HEK293 (cell line): Measurements from ENCODE around the gene COL25A1.

Source experiments
- CTCF ChIA-PET: fragments of 350-600 bp; formaldehyde crosslinking; extraction: SDS; loops from one replicate; lab custom pipeline; 2021; ENCODE audit warnings: antibody characterized with exemption; lab: Yijun Ruan, JAX
- POLR2A ChIA-PET: fragments of 300-600 bp; formaldehyde crosslinking; extraction: SDS; loops from one replicate; lab custom pipeline; 2020; ENCODE audit warnings: antibody characterized with exemption, inconsistent platforms; lab: Yijun Ruan, JAX
- H3K27ac ChIP-seq: fragments of 200-500 bp; sonication (Bioruptor generic); 2 replicates; pipeline ENCODE4 v1.5.1; 2014; ENCODE audit warnings: low read depth, low read length, control low read depth, inconsistent platforms; ENCODE audit errors: extremely low read depth
- H3K36me3 ChIP-seq, 2 experiments: fragments of 200-500 bp in 1 of 2; sonication (Bioruptor generic) in 1 of 2; 1 replicate in 1 of 2; 2 replicates in 1 of 2; pipeline ENCODE4 v1.5.1; 2014 to 2017; ENCODE audit warnings: inconsistent platforms in 2 of 2, low read length in 2 of 2; ENCODE audit not compliant: control insufficient read depth in 2 of 2, insufficient read depth in 1 of 2
- H3K4me1 ChIP-seq: fragments of 200-500 bp; sonication (Bioruptor generic); 2 replicates; pipeline ENCODE4 v1.5.1; 2014; ENCODE audit warnings: mild to moderate bottlenecking, low read length, inconsistent platforms; ENCODE audit not compliant: control insufficient read depth, insufficient read depth
- H3K4me3 ChIP-seq: 2 replicates; pipeline ENCODE4 v1.5.1; 2011; ENCODE audit warnings: low read depth, mild to moderate bottlenecking, control low read depth, low read length, moderate library complexity
- H3K9me3 ChIP-seq: fragments of 200-500 bp; sonication (Bioruptor generic); 2 replicates; pipeline ENCODE4 v1.5.1; 2014; ENCODE audit warnings: low read depth, low read length, inconsistent platforms; ENCODE audit not compliant: control insufficient read depth, insufficient read depth
- HOXC10 ChIP-seq: sonication (generic); formaldehyde crosslinking; IDR thresholded peaks from 2 replicates; pipeline ENCODE4 v1.8.1; 2023; ENCODE audit warnings: mild to moderate bottlenecking, missing genetic modification reagents
- HOXD13 ChIP-seq: sonication (generic); formaldehyde crosslinking; IDR thresholded peaks from 2 replicates; pipeline ENCODE4 v1.8.0; 2022; ENCODE audit warnings: missing genetic modification reagents, borderline replicate concordance
- KLF16 ChIP-seq: fragments of 450-650 bp; formaldehyde crosslinking; IDR thresholded peaks from 2 replicates; pipeline ENCODE4 v1.5.1; 2017; ENCODE audit warnings: missing biosample characterization, missing genetic modification characterization
- MEIS1 ChIP-seq: sonication (generic); formaldehyde crosslinking; IDR thresholded peaks from 2 replicates; pipeline ENCODE4 v1.8.1; 2022; ENCODE audit warnings: missing genetic modification reagents, mild to moderate bottlenecking, borderline replicate concordance
- ZBTB17 ChIP-seq: fragments of 450-650 bp; formaldehyde crosslinking; IDR thresholded peaks from 2 replicates; pipeline ENCODE4 v1.5.1; 2016; ENCODE audit warnings: missing biosample characterization, missing genetic modification characterization
- ZFP3 ChIP-seq: fragments of 450-650 bp; formaldehyde crosslinking; IDR thresholded peaks from 2 replicates; pipeline ENCODE4 v1.5.1; 2016; ENCODE audit warnings: low read depth, missing biosample characterization, missing genetic modification characterization
- ZNF112 ChIP-seq: fragments of 450-650 bp; formaldehyde crosslinking; IDR thresholded peaks from 2 replicates; pipeline ENCODE4 v1.5.0; 2017; ENCODE audit warnings: missing biosample characterization, missing genetic modification characterization
- ZNF133 ChIP-seq: fragments of 450-650 bp; formaldehyde crosslinking; IDR thresholded peaks from 2 replicates; pipeline ENCODE4 v1.5.1; 2016; ENCODE audit warnings: missing biosample characterization, missing genetic modification characterization
- ZNF16 ChIP-seq: fragments of 450-650 bp; formaldehyde crosslinking; IDR thresholded peaks from 2 replicates; pipeline ENCODE4 v1.5.1; 2016; ENCODE audit warnings: low read depth, missing biosample characterization, missing genetic modification characterization
- ZNF202 ChIP-seq: fragments of 450-650 bp; formaldehyde crosslinking; IDR thresholded peaks from 2 replicates; pipeline ENCODE4 v1.5.1; 2016; ENCODE audit warnings: missing biosample characterization, missing genetic modification characterization, borderline replicate concordance
- ZNF223 ChIP-seq: fragments of 450-650 bp; formaldehyde crosslinking; IDR thresholded peaks from 2 replicates; pipeline ENCODE4 v1.5.1; 2016; ENCODE audit warnings: missing biosample characterization, missing genetic modification characterization
- ZNF23 ChIP-seq: fragments of 450-650 bp; formaldehyde crosslinking; IDR thresholded peaks from 2 replicates; pipeline ENCODE4 v1.5.1; 2016; ENCODE audit warnings: missing biosample characterization, missing genetic modification characterization, borderline replicate concordance
- ZNF239 ChIP-seq: fragments of 450-650 bp; formaldehyde crosslinking; IDR thresholded peaks from 2 replicates; pipeline ENCODE4 v1.5.1; 2016; ENCODE audit warnings: missing biosample characterization, missing genetic modification characterization
- ZNF248 ChIP-seq: fragments of 450-650 bp; formaldehyde crosslinking; IDR thresholded peaks from 2 replicates; pipeline ENCODE4 v1.5.1; 2017; ENCODE audit warnings: missing biosample characterization, missing genetic modification characterization
- ZNF26 ChIP-seq: fragments of 450-650 bp; formaldehyde crosslinking; IDR thresholded peaks from 2 replicates; pipeline ENCODE4 v1.5.1; 2016; ENCODE audit warnings: missing biosample characterization, missing genetic modification characterization
- ZNF350 ChIP-seq: fragments of 450-650 bp; formaldehyde crosslinking; IDR thresholded peaks from 2 replicates; pipeline ENCODE4 v1.5.0; 2017; ENCODE audit warnings: missing biosample characterization, mild to moderate bottlenecking, missing genetic modification characterization
- ZNF354C ChIP-seq: fragments of 450-650 bp; formaldehyde crosslinking; IDR thresholded peaks from 2 replicates; pipeline ENCODE4 v1.5.1; 2016; ENCODE audit warnings: missing biosample characterization, missing genetic modification characterization, low read depth, borderline replicate concordance
- ZNF394 ChIP-seq: fragments of 450-650 bp; formaldehyde crosslinking; IDR thresholded peaks from 2 replicates; pipeline ENCODE4 v1.5.1; 2016; ENCODE audit warnings: missing biosample characterization, missing genetic modification characterization, mild to moderate bottlenecking, moderate library complexity, borderline replicate concordance
- ZNF548 ChIP-seq: fragments of 450-650 bp; formaldehyde crosslinking; IDR thresholded peaks from 2 replicates; pipeline ENCODE4 v1.5.1; 2016; ENCODE audit warnings: missing biosample characterization, missing genetic modification characterization
- ZNF610 ChIP-seq: fragments of 450-650 bp; formaldehyde crosslinking; IDR thresholded peaks from 2 replicates; pipeline ENCODE4 v1.5.1; 2016; ENCODE audit warnings: missing biosample characterization, missing genetic modification characterization, borderline replicate concordance
- ZNF621 ChIP-seq: fragments of 450-650 bp; formaldehyde crosslinking; IDR thresholded peaks from 2 replicates; pipeline ENCODE4 v1.5.1; 2017; ENCODE audit warnings: missing biosample characterization, missing genetic modification characterization
- ZNF654 ChIP-seq: fragments of 450-650 bp; formaldehyde crosslinking; IDR thresholded peaks from 2 replicates; pipeline ENCODE4 v1.5.1; 2016; ENCODE audit warnings: low read depth, missing biosample characterization, missing genetic modification characterization
- ZNF670 ChIP-seq: fragments of 450-650 bp; formaldehyde crosslinking; IDR thresholded peaks from 2 replicates; pipeline ENCODE4 v1.5.1; 2016; ENCODE audit warnings: missing biosample characterization, missing genetic modification characterization, low read depth
- ZNF830 ChIP-seq: fragments of 450-650 bp; IDR thresholded peaks from 2 replicates; pipeline ENCODE4 v1.5.0; 2018; ENCODE audit warnings: missing biosample characterization, missing genetic modification characterization, low read depth, mild to moderate bottlenecking, moderate library complexity
- ZXDB ChIP-seq: fragments of 450-650 bp; formaldehyde crosslinking; IDR thresholded peaks from 2 replicates; pipeline ENCODE4 v1.5.1; 2016; ENCODE audit warnings: missing biosample characterization, missing genetic modification characterization
- TF ChIP-seq, protein P1 (sequence below): fragments of 450-650 bp; formaldehyde crosslinking; IDR thresholded peaks from 2 replicates; pipeline ENCODE4 v1.5.1; 2016; ENCODE audit warnings: missing biosample characterization, missing genetic modification characterization
- TF ChIP-seq, protein P2 (sequence below): fragments of 450-650 bp; formaldehyde crosslinking; IDR thresholded peaks from 2 replicates; pipeline ENCODE4 v1.5.1; 2016; ENCODE audit warnings: missing biosample characterization, missing genetic modification characterization, low read depth
- TF ChIP-seq, protein P3 (sequence below): fragments of 450-650 bp; formaldehyde crosslinking; IDR thresholded peaks from 2 replicates; pipeline ENCODE4 v1.5.1; 2017; ENCODE audit warnings: missing biosample characterization, mild to moderate bottlenecking, missing genetic modification characterization, moderate library complexity

Gene COL25A1

GRCh38 chr4:108916638-108917037 lies 385.8 kb downstream of the COL25A1 start (continued):
- TF ChIP-seq ZNF202 (tag by site-specific recombination) (no peak), ZFP3 (tag by site-specific recombination) (no peak), ZNF239 (tag by site-specific recombination) (no peak), ZBTB17 (tag by site-specific recombination) (no peak), ZNF112 (tag by site-specific recombination) (no peak), ZNF610 (tag by site-specific recombination) (no peak), ZNF548 (tag by site-specific recombination) (no peak)

GRCh38 chr4:108906866-108907367 lies 395.5 kb downstream of the COL25A1 start:
- TF ChIP-seq MEIS1 (CRISPR knock-in tag) (no peak), ZNF26 (tag by site-specific recombination) (no peak), ZNF830 (tag by site-specific recombination) (no peak), ZNF248 (tag by site-specific recombination) (no peak), ZNF223 (tag by site-specific recombination) (no peak), ZNF394 (tag by site-specific recombination) (no peak), KLF16 (tag by site-specific recombination) (no peak), ZNF350 (tag by site-specific recombination) (no peak), ZNF654 (tag by site-specific recombination) (no peak), ZNF610 (tag by site-specific recombination) (no peak), HOXC10 (CRISPR knock-in tag) (no peak)
- TF ChIP-seq, protein P1, sequence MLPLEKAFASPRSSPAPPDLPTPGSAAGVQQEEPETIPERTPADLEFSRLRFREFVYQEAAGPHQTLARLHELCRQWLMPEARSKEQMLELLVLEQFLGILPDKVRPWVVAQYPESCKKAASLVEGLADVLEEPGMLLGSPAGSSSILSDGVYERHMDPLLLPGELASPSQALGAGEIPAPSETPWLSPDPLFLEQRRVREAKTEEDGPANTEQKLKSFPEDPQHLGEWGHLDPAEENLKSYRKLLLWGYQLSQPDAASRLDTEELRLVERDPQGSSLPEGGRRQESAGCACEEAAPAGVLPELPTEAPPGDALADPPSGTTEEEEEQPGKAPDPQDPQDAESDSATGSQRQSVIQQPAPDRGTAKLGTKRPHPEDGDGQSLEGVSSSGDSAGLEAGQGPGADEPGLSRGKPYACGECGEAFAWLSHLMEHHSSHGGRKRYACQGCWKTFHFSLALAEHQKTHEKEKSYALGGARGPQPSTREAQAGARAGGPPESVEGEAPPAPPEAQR (tag by site-specific recombination): no peak
- TF ChIP-seq, all 188 proteins: peak for 0
- ChIA-PET CTCF (no interaction called here), POLR2A (no interaction called here)
- H3K4me1 ChIP-seq: peaks cover 4% of the 10 kb centered on the region; the same call in 1 of the 2 replicates
- no peak overlapping the region for H3K27ac ChIP-seq
- H3K36me3 ChIP-seq: no peaks in the 10 kb centered on the region
- H3K4me3 ChIP-seq: no peak overlapping the region
- H3K9me3 ChIP-seq: no peaks in the 10 kb centered on the region

- Histone ChIP-seq H3K4me1 (peaks cover 4% of the 10 kb centered on the region; the same call in 1 of the 2 replicates), H3K9me3 (no peaks in the 10 kb centered on the region), H3K27ac (no peak overlapping the region), H3K4me3 (no peak overlapping the region), H3K36me3 (no peaks in the 10 kb centered on the region)
- POLR2A ChIA-PET: no interaction called here
- CTCF ChIA-PET: no interaction called here
- TF ChIP-seq ZNF670 (tag by site-specific recombination): no peak
- no peak for TF ChIP-seq ZNF621 (tag by site-specific recombination)
- no peak for TF ChIP-seq ZNF354C (tag by site-specific recombination)
- no peak for TF ChIP-seq ZNF23
- no peak for TF ChIP-seq HOXD13 (CRISPR knock-in tag)
- TF ChIP-seq ZNF202 (tag by site-specific recombination): no peak
- TF ChIP-seq ZNF610 (tag by site-specific recombination): no peak
- no peak for TF ChIP-seq ZNF133
- TF ChIP-seq, protein P2, sequence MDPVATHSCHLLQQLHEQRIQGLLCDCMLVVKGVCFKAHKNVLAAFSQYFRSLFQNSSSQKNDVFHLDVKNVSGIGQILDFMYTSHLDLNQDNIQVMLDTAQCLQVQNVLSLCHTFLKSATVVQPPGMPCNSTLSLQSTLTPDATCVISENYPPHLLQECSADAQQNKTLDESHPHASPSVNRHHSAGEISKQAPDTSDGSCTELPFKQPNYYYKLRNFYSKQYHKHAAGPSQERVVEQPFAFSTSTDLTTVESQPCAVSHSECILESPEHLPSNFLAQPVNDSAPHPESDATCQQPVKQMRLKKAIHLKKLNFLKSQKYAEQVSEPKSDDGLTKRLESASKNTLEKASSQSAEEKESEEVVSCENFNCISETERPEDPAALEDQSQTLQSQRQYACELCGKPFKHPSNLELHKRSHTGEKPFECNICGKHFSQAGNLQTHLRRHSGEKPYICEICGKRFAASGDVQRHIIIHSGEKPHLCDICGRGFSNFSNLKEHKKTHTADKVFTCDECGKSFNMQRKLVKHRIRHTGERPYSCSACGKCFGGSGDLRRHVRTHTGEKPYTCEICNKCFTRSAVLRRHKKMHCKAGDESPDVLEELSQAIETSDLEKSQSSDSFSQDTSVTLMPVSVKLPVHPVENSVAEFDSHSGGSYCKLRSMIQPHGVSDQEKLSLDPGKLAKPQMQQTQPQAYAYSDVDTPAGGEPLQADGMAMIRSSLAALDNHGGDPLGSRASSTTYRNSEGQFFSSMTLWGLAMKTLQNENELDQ (tag by site-specific recombination): no peak
- no peak for TF ChIP-seq ZXDB (tag by site-specific recombination)
- TF ChIP-seq, protein P3, sequence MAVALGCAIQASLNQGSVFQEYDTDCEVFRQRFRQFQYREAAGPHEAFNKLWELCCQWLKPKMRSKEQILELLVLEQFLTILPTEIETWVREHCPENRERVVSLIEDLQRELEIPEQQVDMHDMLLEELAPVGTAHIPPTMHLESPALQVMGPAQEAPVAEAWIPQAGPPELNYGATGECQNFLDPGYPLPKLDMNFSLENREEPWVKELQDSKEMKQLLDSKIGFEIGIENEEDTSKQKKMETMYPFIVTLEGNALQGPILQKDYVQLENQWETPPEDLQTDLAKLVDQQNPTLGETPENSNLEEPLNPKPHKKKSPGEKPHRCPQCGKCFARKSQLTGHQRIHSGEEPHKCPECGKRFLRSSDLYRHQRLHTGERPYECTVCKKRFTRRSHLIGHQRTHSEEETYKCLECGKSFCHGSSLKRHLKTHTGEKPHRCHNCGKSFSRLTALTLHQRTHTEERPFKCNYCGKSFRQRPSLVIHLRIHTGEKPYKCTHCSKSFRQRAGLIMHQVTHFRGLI (tag by site-specific recombination): no peak
- TF ChIP-seq ZNF16 (tag by site-specific recombination): no peak
Observed at GRCh38 chr4:108906006-108906405, 396.5 kb downstream of the COL25A1 start.
